RPMI7951 (cell line): Measurements from ENCODE around the gene ADRM1. TPM values are rescaled to one million over a fixed set of nuclear protein-coding genes. Genes with fewer than 3 reads are reported as not detected.

Experiments used
- DNase-seq: peaks from one replicate; pipeline ENCODE4 v3.0.0-alpha.2; 2012; ENCODE audit warnings: low read depth
- total RNA-seq: library from RNA; depleted of rRNA; stranded (reverse); fragments of >200 nt; shearing (Covaris generic); gene quantifications from 2 replicates; pipeline ENCODE4 v1.2.3, GENCODE V29; 2014

ADRM1 gene
- total RNA-seq, 1 experiment from 2014 or later = 229 TPM

GRCh38 chr20:62337558-62338293, 34.9 kb downstream of the ADRM1 start:
- no peak for DNase-seq

GRCh38 chr20:62338294-62338620, 35.5 kb downstream of the ADRM1 start:
- no peak for DNase-seq

GRCh38 chr20:62339647-62340062, 36.9 kb downstream of the ADRM1 start:
- no peak for DNase-seq

- DNase-seq = no peak
Measured at GRCh38 chr20:62342910-62343309, 40.1 kb downstream of the ADRM1 start.

- DNase-seq = no peak
Measured at GRCh38 chr20:62344092-62344491, 41.3 kb downstream of the ADRM1 start.

- peak; percentile 48 for DNase-seq
Measured at GRCh38 chr20:62344782-62345181, 42.0 kb downstream of the ADRM1 start.

GRCh38 chr20:62345681-62346370, 43.0 kb downstream of the ADRM1 start:
- DNase-seq = no peak

- no peak for DNase-seq
Measured at GRCh38 chr20:62346398-62347150, 43.8 kb downstream of the ADRM1 start.

GRCh38 chr20:62347151-62347404, 44.3 kb downstream of the ADRM1 start:
- DNase-seq = no peak

GRCh38 chr20:62347445-62347844, 44.6 kb downstream of the ADRM1 start:
- no peak for DNase-seq

- DNase-seq = no peak
Measured at GRCh38 chr20:62348604-62349003, 45.8 kb downstream of the ADRM1 start.

- DNase-seq = no peak
Measured at GRCh38 chr20:62349556-62350097, 46.8 kb downstream of the ADRM1 start.

GRCh38 chr20:62350098-62350628, 47.4 kb downstream of the ADRM1 start:
- DNase-seq = peak; percentile 66

GRCh38 chr20:62350629-62351422, 48.0 kb downstream of the ADRM1 start:
- no peak for DNase-seq

- no peak for DNase-seq
Measured at GRCh38 chr20:62351469-62352401, 48.9 kb downstream of the ADRM1 start.

GRCh38 chr20:62352402-62353288, 49.8 kb downstream of the ADRM1 start:
- DNase-seq = peak; percentile 54

- DNase-seq = no peak
Measured at GRCh38 chr20:62353289-62354030, 50.7 kb downstream of the ADRM1 start.

GRCh38 chr20:62354031-62354808, 51.4 kb downstream of the ADRM1 start:
- no peak for DNase-seq
